NB4 (cell line): ENCODE data around the gene GMPR.

ENCODE experiments used
- MYC ChIP-seq: IDR thresholded peaks from 2 replicates; pipeline ENCODE4 v1.6.1; 2011; ENCODE audit warnings: low read depth, low read length
- POLR2A ChIP-seq: IDR thresholded peaks from 2 replicates; pipeline ENCODE4 v1.6.1; 2011; ENCODE audit warnings: mild to moderate bottlenecking; ENCODE audit not compliant: insufficient read length; ENCODE audit errors: extremely low read depth
- TF ChIP-seq, protein P1 (sequence below): IDR thresholded peaks from one replicate; pipeline ENCODE4 v1.5.1; 2012; ENCODE audit warnings: low read depth, low read length
- TF ChIP-seq, protein P2 (sequence below): IDR thresholded peaks from 2 replicates; pipeline ENCODE4 v1.6.1; 2011; ENCODE audit warnings: low read depth, low read length

DNA sequence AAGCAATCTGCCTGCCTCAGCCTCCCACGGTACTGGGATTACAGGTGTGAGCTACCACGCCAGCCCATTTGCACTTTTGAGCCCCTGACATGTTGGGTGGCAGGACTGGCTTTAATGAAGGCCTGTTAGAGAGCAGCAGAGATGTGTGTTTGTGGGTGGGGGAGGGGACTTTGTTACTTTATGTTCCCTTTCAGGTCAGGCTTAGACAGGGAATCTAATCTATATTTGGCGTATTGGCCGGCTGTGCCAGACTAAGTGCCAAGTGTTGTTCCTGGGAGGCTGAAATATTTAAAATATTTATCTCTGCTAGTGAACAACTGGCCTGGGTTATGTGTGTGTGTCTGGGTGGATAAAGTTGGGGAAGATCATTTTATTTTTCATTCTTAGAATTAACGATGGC is 6.1 kb downstream of the GMPR start:
- TF ChIP-seq POLR2A = no peak
- TF ChIP-seq, protein P1, sequence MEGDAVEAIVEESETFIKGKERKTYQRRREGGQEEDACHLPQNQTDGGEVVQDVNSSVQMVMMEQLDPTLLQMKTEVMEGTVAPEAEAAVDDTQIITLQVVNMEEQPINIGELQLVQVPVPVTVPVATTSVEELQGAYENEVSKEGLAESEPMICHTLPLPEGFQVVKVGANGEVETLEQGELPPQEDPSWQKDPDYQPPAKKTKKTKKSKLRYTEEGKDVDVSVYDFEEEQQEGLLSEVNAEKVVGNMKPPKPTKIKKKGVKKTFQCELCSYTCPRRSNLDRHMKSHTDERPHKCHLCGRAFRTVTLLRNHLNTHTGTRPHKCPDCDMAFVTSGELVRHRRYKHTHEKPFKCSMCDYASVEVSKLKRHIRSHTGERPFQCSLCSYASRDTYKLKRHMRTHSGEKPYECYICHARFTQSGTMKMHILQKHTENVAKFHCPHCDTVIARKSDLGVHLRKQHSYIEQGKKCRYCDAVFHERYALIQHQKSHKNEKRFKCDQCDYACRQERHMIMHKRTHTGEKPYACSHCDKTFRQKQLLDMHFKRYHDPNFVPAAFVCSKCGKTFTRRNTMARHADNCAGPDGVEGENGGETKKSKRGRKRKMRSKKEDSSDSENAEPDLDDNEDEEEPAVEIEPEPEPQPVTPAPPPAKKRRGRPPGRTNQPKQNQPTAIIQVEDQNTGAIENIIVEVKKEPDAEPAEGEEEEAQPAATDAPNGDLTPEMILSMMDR = no peak
- TF ChIP-seq, protein P2, sequence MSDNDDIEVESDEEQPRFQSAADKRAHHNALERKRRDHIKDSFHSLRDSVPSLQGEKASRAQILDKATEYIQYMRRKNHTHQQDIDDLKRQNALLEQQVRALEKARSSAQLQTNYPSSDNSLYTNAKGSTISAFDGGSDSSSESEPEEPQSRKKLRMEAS = no peak
- no peak for TF ChIP-seq MYC
